Loucy (cell line): ENCODE data around the gene SSNA1.
A peak's percentile ranks its signal among the peaks of the same experiment; 100 is the strongest.

ENCODE experiments used
- H2AFZ ChIP-seq: fragments of 200-600 bp; sonication (generic); 2 replicates; pipeline ENCODE4 v1.6.0; 2016; ENCODE audit warnings: antibody characterized with exemption, mild to moderate bottlenecking, low read length, moderate library complexity
- H3F3A ChIP-seq: fragments of 200-600 bp; 2 replicates; pipeline ENCODE4 v1.6.0; 2016; ENCODE audit warnings: antibody characterized with exemption, low read depth, mild to moderate bottlenecking
- H3K27me3 ChIP-seq: fragments of 200-600 bp; sonication (generic); 2 replicates; pipeline ENCODE4 v1.6.1; 2014; ENCODE audit warnings: low read length, mild to moderate bottlenecking; ENCODE audit not compliant: insufficient read depth, poor library complexity, severe bottlenecking
- H3K36me3 ChIP-seq: fragments of 200-600 bp; sonication (generic); 2 replicates; pipeline ENCODE4 v1.6.1; 2016; ENCODE audit warnings: low read length; ENCODE audit not compliant: insufficient read depth
- H3K4me1 ChIP-seq: fragments of 200-600 bp; sonication (generic); 2 replicates; pipeline ENCODE4 v1.5.1; 2014; ENCODE audit warnings: low read length, mild to moderate bottlenecking; ENCODE audit not compliant: insufficient read depth, poor library complexity, severe bottlenecking
- H3K4me2 ChIP-seq: fragments of 200-600 bp; sonication (generic); 2 replicates; pipeline ENCODE4 v1.6.0; 2014; ENCODE audit warnings: antibody characterized with exemption, low read length, low read depth, mild to moderate bottlenecking; ENCODE audit not compliant: poor library complexity, severe bottlenecking
- H3K4me3 ChIP-seq: fragments of 200-600 bp; sonication (generic); 2 replicates; pipeline ENCODE4 v1.5.1; 2014; ENCODE audit warnings: low read length, mild to moderate bottlenecking, mixed read lengths; ENCODE audit not compliant: poor library complexity, severe bottlenecking
- H3K79me2 ChIP-seq: fragments of 200-600 bp; sonication (generic); 2 replicates; pipeline ENCODE4 v1.6.1; 2014; ENCODE audit warnings: low read length; ENCODE audit not compliant: insufficient read depth
- H3K9ac ChIP-seq: fragments of 200-600 bp; sonication (generic); 2 replicates; pipeline ENCODE4 v1.6.0; 2014; ENCODE audit warnings: mild to moderate bottlenecking, low read depth, low read length, moderate library complexity; ENCODE audit not compliant: poor library complexity, severe bottlenecking
- H3K9me2 ChIP-seq: fragments of 200-600 bp; sonication (generic); replicated peaks from 2 replicates; pipeline ENCODE4 v1.6.1; 2016; ENCODE audit warnings: low read depth, low read length, mixed read lengths
- H3K9me3 ChIP-seq: fragments of 200-600 bp; sonication (generic); 2 replicates; pipeline ENCODE4 v1.6.1; 2014; ENCODE audit warnings: mild to moderate bottlenecking, antibody characterized with exemption, low read length, low read depth; ENCODE audit not compliant: insufficient read depth
- H4K20me1 ChIP-seq: fragments of 200-600 bp; sonication (generic); 2 replicates; pipeline ENCODE4 v1.6.0; 2014; ENCODE audit warnings: antibody characterized with exemption, low read length, mild to moderate bottlenecking; ENCODE audit not compliant: insufficient read depth, poor library complexity, severe bottlenecking
- CTCF ChIP-seq: fragments of 200-600 bp; sonication (generic); conservative IDR thresholded peaks from 2 replicates; pipeline ENCODE4 v1.5.1; 2014; ENCODE audit warnings: mild to moderate bottlenecking, antibody characterized with exemption, low read length
- EZH2phosphoT487 ChIP-seq: fragments of 200-600 bp; IDR thresholded peaks from 2 replicates; pipeline ENCODE4 v1.6.1; 2018; ENCODE audit warnings: antibody characterized with exemption, mild to moderate bottlenecking, moderate library complexity, borderline replicate concordance

SSNA1 gene

GRCh38 chr9:137193771-137194170 lies 5.3 kb downstream of the SSNA1 start:
- TF ChIP-seq EZH2phosphoT487 (no peak), CTCF (no peak)
- Histone ChIP-seq H3K4me1 (peaks cover 22% of the 10 kb centered on the region), H3K27me3 (no peaks in the 10 kb centered on the region), H3K9me2 (no peaks in the 10 kb centered on the region), H3K4me3 (no peak overlapping the region), H3K9ac (no peak overlapping the region), H2AFZ (no peak overlapping the region), H3K36me3 (peaks cover 7% of the 10 kb centered on the region; the same call in 1 of the 2 replicates), H4K20me1 (peaks cover 19% of the 10 kb centered on the region), H3K79me2 (peaks cover 44% of the 10 kb centered on the region), H3K9me3 (no peaks in the 10 kb centered on the region), H3K4me2 (peak overlapping the region; percentile 27), H3F3A (peaks cover 6% of the 10 kb centered on the region; the same call in 1 of the 2 replicates)

- TF ChIP-seq EZH2phosphoT487 (no peak), CTCF (no peak)
- Histone ChIP-seq H3K4me3 (no peak overlapping the region), H3K79me2 (peaks cover 48% of the 10 kb centered on the region), H3K4me1 (peaks cover 25% of the 10 kb centered on the region), H3F3A (no peaks in the 10 kb centered on the region), H3K9me3 (no peaks in the 10 kb centered on the region), H2AFZ (no peak overlapping the region), H3K36me3 (peaks cover 7% of the 10 kb centered on the region; the same call in 1 of the 2 replicates), H3K9me2 (no peaks in the 10 kb centered on the region), H3K9ac (no peak overlapping the region), H3K27me3 (no peaks in the 10 kb centered on the region), H4K20me1 (peaks cover 23% of the 10 kb centered on the region), H3K4me2 (peak overlapping the region; percentile 27)
Observed at GRCh38 chr9:137194388-137194787, 5.9 kb downstream of the SSNA1 start.

- H3K9me3 ChIP-seq = no peaks in the 10 kb centered on the region
- peak overlapping the region; percentile 27 for H3K4me2 ChIP-seq
- no peak overlapping the region for H3K9ac ChIP-seq
- H3F3A ChIP-seq = no peaks in the 10 kb centered on the region
- H2AFZ ChIP-seq = no peak overlapping the region
- H3K4me1 ChIP-seq = peaks cover 21% of the 10 kb centered on the region
- no peak overlapping the region for H3K4me3 ChIP-seq
- H3K27me3 ChIP-seq = no peaks in the 10 kb centered on the region
- peaks cover 22% of the 10 kb centered on the region for H4K20me1 ChIP-seq
- peaks cover 7% of the 10 kb centered on the region; the same call in 1 of the 2 replicates for H3K36me3 ChIP-seq
- no peaks in the 10 kb centered on the region for H3K9me2 ChIP-seq
- H3K79me2 ChIP-seq = peaks cover 47% of the 10 kb centered on the region
- TF ChIP-seq EZH2phosphoT487 (no peak), CTCF (no peak)
Observed at GRCh38 chr9:137194909-137195308, 6.4 kb downstream of the SSNA1 start.
